A549 (cell line): Measurements from ENCODE around the gene HMX1. TPM values are rescaled to one million over a fixed set of nuclear protein-coding genes. Genes with fewer than 3 reads are reported as not detected.
A peak's percentile ranks its signal among the peaks of the same experiment; 100 is the strongest.

Experiments used
- ATAC-seq, 2 experiments: fragments of 200-7000 bp in 1 of 2; fragments of >200 bp in 1 of 2; cut with Nextera tagmentation in 1 of 2; cut with Tn5 transposase in 1 of 2; 3 replicates each; pipeline versions ENCODE4 v1.8.0 to v1.9.1; 2018 to 2020; ENCODE audit warnings: mild to moderate bottlenecking in 1 of 2, moderate library complexity in 1 of 2
- CTCF ChIA-PET: fragments of 300-600 bp; sonication (Branson Sonifier 250); formaldehyde crosslinking; extraction: SDS; loops from one replicate; lab custom pipeline; 2021; ENCODE audit warnings: antibody characterized with exemption, inconsistent platforms; lab: Yijun Ruan, JAX
- POLR2A ChIA-PET: fragments of 350-600 bp; formaldehyde crosslinking; extraction: SDS; loops from one replicate; lab custom pipeline; 2021; ENCODE audit warnings: antibody characterized with exemption, inconsistent platforms; lab: Yijun Ruan, JAX
- DNase-seq, 2 experiments: peaks; one replicate each; pipeline versions ENCODE4 v3.0.0 to v3.0.0-alpha.2; 2011 to 2016; ENCODE audit warnings: low read depth in 1 of 2, low spot score in 1 of 2
- FAIRE-seq: peaks from 2 replicates; lab custom pipeline; 2011; peaks lifted over from hg19 to GRCh38; lab: Jason Lieb, UNC
- H3K27ac ChIP-seq, 2 experiments: fragments of >200 bp; sonication (Bioruptor Twin); formaldehyde crosslinking; 3 replicates each; pipeline ENCODE4 v1.5.1; 2016 to 2017
- H3K4me1 ChIP-seq: fragments of >200 bp; sonication (Bioruptor Twin); formaldehyde crosslinking; 3 replicates; pipeline ENCODE4 v1.6.1; 2016
- H3K4me2 ChIP-seq: fragments of >200 bp; sonication (Bioruptor Twin); formaldehyde crosslinking; 3 replicates; pipeline ENCODE4 v1.6.1; 2016
- H3K4me3 ChIP-seq: fragments of >200 bp; sonication (Bioruptor Twin); formaldehyde crosslinking; 3 replicates; pipeline ENCODE4 v1.5.1; 2016
- H3K9me3 ChIP-seq: fragments of >200 bp; sonication (Bioruptor Twin); formaldehyde crosslinking; 3 replicates; pipeline ENCODE4 v1.6.1; 2016
- CBX2 ChIP-seq: fragments of 200-600 bp; sonication (generic); IDR thresholded peaks from 2 replicates; pipeline ENCODE4 v1.6.1; 2016; ENCODE audit warnings: low read depth, mild to moderate bottlenecking, borderline replicate concordance
- CBX8 ChIP-seq: fragments of 200-600 bp; sonication (generic); IDR thresholded peaks from 2 replicates; pipeline ENCODE4 v1.6.1; 2016
- CHD4 ChIP-seq: fragments of 200-600 bp; sonication (generic); IDR thresholded peaks from 2 replicates; pipeline ENCODE4 v1.6.1; 2016; ENCODE audit warnings: antibody characterized with exemption, mild to moderate bottlenecking, borderline replicate concordance
- EHF ChIP-seq: fragments of 250-450 bp; sonication (Bioruptor Pico); IDR thresholded peaks from 2 replicates; pipeline ENCODE4 v1.5.0; 2020; ENCODE audit warnings: mild to moderate bottlenecking
- FOSB ChIP-seq: fragments of 250-450 bp; sonication (Bioruptor Pico); IDR thresholded peaks from 2 replicates; pipeline ENCODE4 v1.5.0; 2020; ENCODE audit warnings: mild to moderate bottlenecking, moderate library complexity
- HDAC2 ChIP-seq: fragments of 200-600 bp; sonication (generic); IDR thresholded peaks from 2 replicates; pipeline ENCODE4 v1.6.1; 2016
- HEYL ChIP-seq: fragments of 250-450 bp; sonication (Bioruptor Pico); IDR thresholded peaks from 2 replicates; pipeline ENCODE4 v1.8.0; 2021; ENCODE audit warnings: mild to moderate bottlenecking, moderate library complexity
- JUN ChIP-seq, 2 experiments: fragments of >200 bp; sonication (Bioruptor Twin); formaldehyde crosslinking; IDR thresholded peaks; 2 replicates in 1 of 2; 3 replicates in 1 of 2; pipeline ENCODE4 v1.6.1; 2016 to 2017
- MYC ChIP-seq: IDR thresholded peaks from 2 replicates; pipeline ENCODE4 v1.6.1; 2012; ENCODE audit warnings: mild to moderate bottlenecking, inconsistent platforms, low read length, improper control_type of control experiment, borderline replicate concordance
- PHF8 ChIP-seq: fragments of 200-600 bp; sonication (generic); IDR thresholded peaks from 2 replicates; pipeline ENCODE4 v1.6.1; 2016; ENCODE audit warnings: low read depth, mild to moderate bottlenecking, antibody characterized with exemption, moderate library complexity, borderline replicate concordance
- POLR2AphosphoS2 ChIP-seq: conservative IDR thresholded peaks from 2 replicates; pipeline ENCODE4 v1.6.1; 2012; ENCODE audit warnings: low read length, improper control_type of control experiment, inconsistent platforms
- RAD21 ChIP-seq, 2 experiments: fragments of >200 bp in 1 of 2; sonication (Bioruptor Twin) in 1 of 2; formaldehyde crosslinking in 1 of 2; IDR thresholded peaks in 1 of 2; conservative IDR thresholded peaks in 1 of 2; 2 replicates in 1 of 2; 3 replicates in 1 of 2; pipeline ENCODE4 v1.6.1; 2012 to 2018; ENCODE audit warnings: inconsistent platforms in 1 of 2
- REST ChIP-seq: fragments of 200-600 bp; sonication (generic); IDR thresholded peaks from 2 replicates; pipeline ENCODE4 v1.6.1; 2016; ENCODE audit warnings: antibody characterized with exemption, mild to moderate bottlenecking, moderate library complexity
- TP53 ChIP-seq: fragments of 250-450 bp; sonication (Bioruptor Pico); IDR thresholded peaks from 2 replicates; pipeline ENCODE4 v1.5.0; 2021; ENCODE audit warnings: mild to moderate bottlenecking, moderate library complexity
- ZFP36 ChIP-seq: fragments of 450-650 bp; IDR thresholded peaks from 2 replicates; pipeline ENCODE4 v1.6.1; 2014; ENCODE audit warnings: borderline replicate concordance; ENCODE audit not compliant: partially characterized antibody
- WGBS: methylation state at CpG from one replicate; pipeline ENCODE4 v1.1.6; 2017; ENCODE audit errors: missing lambda C conversion rate; 5-methylcytosine and 5-hydroxymethylcytosine counted together
- polyA plus RNA-seq, 4 experiments: library from polyadenylated mRNA; depleted of rRNA in 3 of 4; stranded (reverse); fragments of >200 nt; fragmentation: RNase III in 1 of 4; extraction: RNeasy Plus Mini Kit Qiagen cat#74134 plus additional on column Dnase treatment in 1 of 4; gene quantifications; 2 replicates in 3 of 4; 3 replicates in 1 of 4; pipeline ENCODE4 v1.2.3, GENCODE V29; 2011 to 2017
- TF ChIP-seq, protein P1 (sequence below): fragments of 250-450 bp; sonication (Bioruptor Pico); IDR thresholded peaks from 2 replicates; pipeline ENCODE4 v1.5.0; 2020; ENCODE audit warnings: low read depth, mild to moderate bottlenecking, moderate library complexity
- TF ChIP-seq, protein P2 (sequence below): IDR thresholded peaks from 2 replicates; pipeline ENCODE4 v1.6.1; 2012
- TF ChIP-seq, protein P3 (sequence below): fragments of 450-650 bp; IDR thresholded peaks from 2 replicates; pipeline ENCODE4 v1.6.1; 2014; ENCODE audit warnings: antibody characterized with exemption
- TF ChIP-seq, protein P4 (sequence below): fragments of 250-450 bp; sonication (Bioruptor Pico); IDR thresholded peaks from 2 replicates; pipeline ENCODE4 v1.5.0; 2021; ENCODE audit warnings: mild to moderate bottlenecking, moderate library complexity, borderline replicate concordance

Gene HMX1
- polyA plus RNA-seq, 2 of the 4 experiments (the other 2 are of a cell fraction): 0.06 TPM; not detected in 1

DNA sequence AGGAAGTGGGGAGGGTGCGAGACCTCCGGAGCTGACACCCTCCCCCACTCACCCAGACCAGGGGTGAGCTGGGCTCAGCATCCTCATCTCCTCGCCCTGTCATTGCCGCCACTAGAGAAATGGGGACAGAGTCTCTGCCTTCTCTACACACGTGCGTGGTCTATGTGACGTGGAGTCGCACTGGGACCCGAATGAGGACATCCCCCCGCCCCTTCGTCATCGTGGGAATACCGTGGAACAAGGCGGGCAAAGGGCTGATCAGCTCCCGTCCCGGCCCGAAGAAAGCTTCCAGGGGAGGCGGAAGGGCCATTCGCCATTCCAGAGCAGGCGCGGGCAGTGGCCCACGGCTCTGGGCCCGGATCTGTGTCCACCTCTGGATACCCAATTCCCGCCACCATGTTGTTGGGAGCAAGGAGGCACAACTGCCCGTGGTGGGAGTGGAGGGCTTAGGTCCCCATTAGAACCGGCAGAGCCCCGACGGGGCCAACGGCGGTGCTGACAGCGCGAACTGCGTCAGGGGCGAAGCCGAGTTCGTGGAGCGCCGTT lies 12.0 kb downstream of the HMX1 start:
- 5% methylated on average over 17 of the region's 38 CpGs for WGBS
- H3K9me3 ChIP-seq: no peaks in the 10 kb centered on the region

GRCh38 chr4:8858701-8859210 lies 12.9 kb downstream of the HMX1 start:
- no peak for DNase-seq
- POLR2A ChIA-PET: no interaction called here
- peaks cover 19% of the 10 kb centered on the region; the same call in 1 of the 3 replicates for H3K4me1 ChIP-seq
- peak overlapping the region; percentile 60 for H3K4me2 ChIP-seq
- 0% methylated on average over 3 of the region's 19 CpGs for WGBS
- TF ChIP-seq EHF: no peak
- no peak for TF ChIP-seq TP53 (CRISPR knock-in tag)
- no peak for TF ChIP-seq ZFP36
- TF ChIP-seq FOSB: no peak
- no peak for TF ChIP-seq HDAC2
- TF ChIP-seq PHF8: no peak
- TF ChIP-seq, protein P1, sequence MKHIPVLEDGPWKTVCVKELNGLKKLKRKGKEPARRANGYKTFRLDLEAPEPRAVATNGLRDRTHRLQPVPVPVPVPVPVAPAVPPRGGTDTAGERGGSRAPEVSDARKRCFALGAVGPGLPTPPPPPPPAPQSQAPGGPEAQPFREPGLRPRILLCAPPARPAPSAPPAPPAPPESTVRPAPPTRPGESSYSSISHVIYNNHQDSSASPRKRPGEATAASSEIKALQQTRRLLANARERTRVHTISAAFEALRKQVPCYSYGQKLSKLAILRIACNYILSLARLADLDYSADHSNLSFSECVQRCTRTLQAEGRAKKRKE (CRISPR knock-in tag): no peak
- TF ChIP-seq CBX2: no peak
- no peak for TF ChIP-seq REST
- no peak for TF ChIP-seq HEYL
- no peak for TF ChIP-seq POLR2AphosphoS2
- TF ChIP-seq, protein P2, sequence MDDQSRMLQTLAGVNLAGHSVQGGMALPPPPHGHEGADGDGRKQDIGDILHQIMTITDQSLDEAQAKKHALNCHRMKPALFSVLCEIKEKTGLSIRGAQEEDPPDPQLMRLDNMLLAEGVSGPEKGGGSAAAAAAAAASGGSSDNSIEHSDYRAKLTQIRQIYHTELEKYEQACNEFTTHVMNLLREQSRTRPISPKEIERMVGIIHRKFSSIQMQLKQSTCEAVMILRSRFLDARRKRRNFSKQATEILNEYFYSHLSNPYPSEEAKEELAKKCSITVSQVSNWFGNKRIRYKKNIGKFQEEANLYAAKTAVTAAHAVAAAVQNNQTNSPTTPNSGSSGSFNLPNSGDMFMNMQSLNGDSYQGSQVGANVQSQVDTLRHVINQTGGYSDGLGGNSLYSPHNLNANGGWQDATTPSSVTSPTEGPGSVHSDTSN: no peak
- TF ChIP-seq, protein P3, sequence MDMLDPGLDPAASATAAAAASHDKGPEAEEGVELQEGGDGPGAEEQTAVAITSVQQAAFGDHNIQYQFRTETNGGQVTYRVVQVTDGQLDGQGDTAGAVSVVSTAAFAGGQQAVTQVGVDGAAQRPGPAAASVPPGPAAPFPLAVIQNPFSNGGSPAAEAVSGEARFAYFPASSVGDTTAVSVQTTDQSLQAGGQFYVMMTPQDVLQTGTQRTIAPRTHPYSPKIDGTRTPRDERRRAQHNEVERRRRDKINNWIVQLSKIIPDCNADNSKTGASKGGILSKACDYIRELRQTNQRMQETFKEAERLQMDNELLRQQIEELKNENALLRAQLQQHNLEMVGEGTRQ: no peak
- no peak for TF ChIP-seq MYC
- TF ChIP-seq RAD21 (conservative IDR thresholded peaks at IDR 0.05 in 1 of 2, IDR thresholded peaks at IDR 0.05 in 1 of 2): no peak
- TF ChIP-seq, protein P4, sequence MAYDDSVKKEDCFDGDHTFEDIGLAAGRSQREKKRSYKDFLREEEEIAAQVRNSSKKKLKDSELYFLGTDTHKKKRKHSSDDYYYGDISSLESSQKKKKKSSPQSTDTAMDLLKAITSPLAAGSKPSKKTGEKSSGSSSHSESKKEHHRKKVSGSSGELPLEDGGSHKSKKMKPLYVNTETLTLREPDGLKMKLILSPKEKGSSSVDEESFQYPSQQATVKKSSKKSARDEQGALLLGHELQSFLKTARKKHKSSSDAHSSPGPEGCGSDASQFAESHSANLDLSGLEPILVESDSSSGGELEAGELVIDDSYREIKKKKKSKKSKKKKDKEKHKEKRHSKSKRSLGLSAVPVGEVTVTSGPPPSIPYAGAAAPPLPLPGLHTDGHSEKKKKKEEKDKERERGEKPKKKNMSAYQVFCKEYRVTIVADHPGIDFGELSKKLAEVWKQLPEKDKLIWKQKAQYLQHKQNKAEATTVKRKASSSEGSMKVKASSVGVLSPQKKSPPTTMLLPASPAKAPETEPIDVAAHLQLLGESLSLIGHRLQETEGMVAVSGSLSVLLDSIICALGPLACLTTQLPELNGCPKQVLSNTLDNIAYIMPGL (CRISPR knock-in tag): no peak
- TF ChIP-seq, all 56 proteins: peak for 0
- CTCF ChIA-PET: no interaction called here
- Histone ChIP-seq H3K27ac (no peak overlapping the region), H3K9me3 (no peaks in the 10 kb centered on the region), H3K4me3 (peak overlapping the region; percentile 23; the same call in 1 of the 3 replicates)
- ATAC-seq (no peak), FAIRE-seq (no peak)

More for the DNA sequence above, 12.0 kb downstream of the HMX1 start:
- ChIA-PET CTCF (no interaction called here), POLR2A (no interaction called here)
- ATAC-seq (no peak), DNase-seq (no peak), FAIRE-seq (no peak)
- H3K27ac ChIP-seq: no peak overlapping the region
- TF ChIP-seq RAD21 (conservative IDR thresholded peaks at IDR 0.05 in 1 of 2, IDR thresholded peaks at IDR 0.05 in 1 of 2) (no peak), JUN (IDR thresholded peaks at IDR 0.05) (no peak), MYC (no peak), CBX8 (no peak), CHD4 (no peak)
- H3K4me2 ChIP-seq: no peak overlapping the region
- H3K4me3 ChIP-seq: no peak overlapping the region
- H3K4me1 ChIP-seq: peaks cover 19% of the 10 kb centered on the region; the same call in 1 of the 3 replicates
